GM12878 (cell line): Measurements from ENCODE around the gene BBS9. TPM values are rescaled to one million over a fixed set of nuclear protein-coding genes. Genes with fewer than 3 reads are reported as not detected.

Experiments used
- ATAC-seq: fragments of 200-7000 bp; cut with Tn5 transposase; 3 replicates; pipeline ENCODE4 v1.9.1; 2020; ENCODE audit warnings: mild to moderate bottlenecking, moderate library complexity
- BruUV-seq: library from RNA; stranded (reverse); fragments of 400-500 nt; replicated peaks from 2 replicates; lab custom pipeline; 2021; lab: Mats Ljungman, UMichigan
- CTCF ChIA-PET: fragments of 300-600 bp; sonication (Branson Sonifier 250); formaldehyde crosslinking; extraction: SDS; loops from one replicate; lab custom pipeline; 2021; ENCODE audit warnings: inconsistent platforms; lab: Yijun Ruan, JAX
- POLR2A ChIA-PET: fragments of 350-600 bp; formaldehyde crosslinking; extraction: SDS; loops from one replicate; lab custom pipeline; 2021; ENCODE audit warnings: inconsistent platforms; lab: Charles Lee
- RAD21 ChIA-PET: fragments of 300-600 bp; sonication (Branson Sonifier 250); formaldehyde crosslinking; loops from one replicate; lab custom pipeline; 2023; ENCODE audit warnings: antibody characterized with exemption; ENCODE audit not compliant: unreplicated experiment; lab: Charles Lee
- SMC1A ChIA-PET: fragments of 300-600 bp; sonication (Branson Sonifier 250); formaldehyde crosslinking; loops from one replicate; lab custom pipeline; 2023; ENCODE audit not compliant: unreplicated experiment, uncharacterized antibody; lab: Charles Lee
- DNase-seq: peaks from one replicate; pipeline ENCODE4 v3.0.0-alpha.2; 2011; ENCODE audit warnings: low read depth, low spot score
- FAIRE-seq: peaks from 3 replicates; lab custom pipeline; 2011; peaks lifted over from hg19 to GRCh38; lab: Jason Lieb, UNC
- H2AFZ ChIP-seq: 2 replicates; pipeline ENCODE4 v1.6.0; 2011; ENCODE audit warnings: low read depth, low read length, control low read depth; ENCODE audit not compliant: control insufficient read depth
- H3K27ac ChIP-seq: 2 replicates; pipeline ENCODE4 v1.5.1; 2011; ENCODE audit warnings: control low read depth; ENCODE audit not compliant: control insufficient read depth, insufficient read depth
- H3K27me3 ChIP-seq, 2 experiments: replicated peaks in 1 of 2; 2 replicates each; pipeline versions ENCODE4 v1.6.0 to v1.6.1; 2011; ENCODE audit warnings: low read length in 1 of 2; ENCODE audit not compliant: control insufficient read depth in 2 of 2, insufficient read depth in 2 of 2
- H3K36me3 ChIP-seq, 2 experiments: 2 replicates each; pipeline ENCODE4 v1.5.1; 2011; ENCODE audit warnings: low read length in 1 of 2; ENCODE audit not compliant: control insufficient read depth in 2 of 2, insufficient read depth in 2 of 2
- H3K4me1 ChIP-seq: 2 replicates; pipeline ENCODE4 v1.6.1; 2011; ENCODE audit warnings: mild to moderate bottlenecking, low read length, moderate library complexity, mixed read lengths; ENCODE audit not compliant: control insufficient read depth, insufficient read depth
- H3K4me2 ChIP-seq: 2 replicates; pipeline ENCODE4 v1.6.0; 2011; ENCODE audit warnings: control low read depth; ENCODE audit not compliant: control insufficient read depth, insufficient read depth
- H3K4me3 ChIP-seq: fragments of 200-600 bp; sonication (generic); 2 replicates; pipeline ENCODE4 v1.5.1; 2016
- H3K79me2 ChIP-seq: 2 replicates; pipeline ENCODE4 v1.6.0; 2011; ENCODE audit warnings: low read length; ENCODE audit not compliant: control insufficient read depth, insufficient read depth
- H3K9ac ChIP-seq: 2 replicates; pipeline ENCODE4 v1.8.0; 2011; ENCODE audit warnings: low read length, control low read depth, mixed read lengths; ENCODE audit not compliant: control insufficient read depth, insufficient read depth
- H3K9me3 ChIP-seq: replicated peaks from 3 replicates; pipeline ENCODE4 v1.5.1; 2011; ENCODE audit warnings: mild to moderate bottlenecking, low read length; ENCODE audit not compliant: control insufficient read depth, insufficient read depth
- H4K20me1 ChIP-seq: 2 replicates; pipeline ENCODE4 v1.6.0; 2011; ENCODE audit not compliant: control insufficient read depth, insufficient read depth
- ASH2L ChIP-seq: fragments of 300-600, 200-600 bp; sonication (generic); IDR thresholded peaks from 2 replicates; pipeline ENCODE4 v1.6.1; 2017; ENCODE audit warnings: low read depth, mild to moderate bottlenecking, borderline replicate concordance
- BMI1 ChIP-seq: fragments of 450-650 bp; IDR thresholded peaks from 2 replicates; pipeline ENCODE4 v1.6.1; 2016; ENCODE audit warnings: mild to moderate bottlenecking, moderate library complexity, borderline replicate concordance
- CHD2 ChIP-seq: IDR thresholded peaks from 2 replicates; pipeline ENCODE4 v1.6.1; 2011; ENCODE audit warnings: low read depth, low read length, improper control_type of control experiment, borderline replicate concordance
- CREM ChIP-seq: IDR thresholded peaks from 2 replicates; pipeline ENCODE4 v1.6.1; 2014; ENCODE audit warnings: antibody characterized with exemption, low read depth
- EGR1 ChIP-seq, 2 experiments: IDR thresholded peaks; 1 replicate in 1 of 2; 2 replicates in 1 of 2; pipeline ENCODE4 v1.6.1; 2011 to 2012; ENCODE audit warnings: low read depth in 2 of 2, low read length in 2 of 2, borderline replicate concordance in 1 of 2, mild to moderate bottlenecking in 1 of 2, moderate library complexity in 1 of 2
- FOXK2 ChIP-seq: fragments of 450-650 bp; IDR thresholded peaks from 2 replicates; pipeline ENCODE4 v1.6.1; 2017; ENCODE audit warnings: mild to moderate bottlenecking, moderate library complexity
- GABPA ChIP-seq: IDR thresholded peaks from 2 replicates; pipeline ENCODE4 v1.6.1; 2014; ENCODE audit warnings: antibody characterized with exemption, low read depth, mild to moderate bottlenecking, inconsistent platforms
- JUNB ChIP-seq: IDR thresholded peaks from 2 replicates; pipeline ENCODE4 v1.6.1; 2016; ENCODE audit warnings: antibody characterized with exemption, mild to moderate bottlenecking
- MTA3 ChIP-seq: IDR thresholded peaks from 2 replicates; pipeline ENCODE4 v1.6.1; 2012; ENCODE audit warnings: low read length, inconsistent platforms, borderline replicate concordance
- MYC ChIP-seq: IDR thresholded peaks from 2 replicates; pipeline ENCODE4 v1.6.1; 2011; ENCODE audit warnings: mild to moderate bottlenecking, low read length, moderate library complexity, inconsistent platforms; ENCODE audit not compliant: insufficient read depth, insufficient replicate concordance, insufficient read length, severe bottlenecking
- NRF1 ChIP-seq: conservative IDR thresholded peaks from 2 replicates; pipeline ENCODE4 v1.6.1; 2011; ENCODE audit warnings: mild to moderate bottlenecking, low read depth, low read length, improper control_type of control experiment
- RAD21 ChIP-seq: IDR thresholded peaks from 2 replicates; pipeline ENCODE4 v1.6.1; 2011; ENCODE audit warnings: mild to moderate bottlenecking, low read depth, low read length, moderate library complexity; ENCODE audit not compliant: insufficient read depth
- RAD51 ChIP-seq: fragments of 450-650 bp; IDR thresholded peaks from 2 replicates; pipeline ENCODE4 v1.6.1; 2016; ENCODE audit warnings: moderate library complexity, mild to moderate bottlenecking, inconsistent platforms
- SREBF1 ChIP-seq: IDR thresholded peaks from 2 replicates; pipeline ENCODE4 v1.6.1; 2012; ENCODE audit warnings: mild to moderate bottlenecking, low read length
- SUPT20H ChIP-seq: IDR thresholded peaks from 2 replicates; pipeline ENCODE4 v1.6.1; 2011; ENCODE audit warnings: low read depth, mild to moderate bottlenecking, low read length, moderate library complexity, borderline replicate concordance; ENCODE audit not compliant: control insufficient read depth
- ZNF274 ChIP-seq: IDR thresholded peaks from one replicate; pipeline ENCODE4 v1.8.0; 2011; ENCODE audit not compliant: insufficient read length, insufficient read depth
- ZZZ3 ChIP-seq: IDR thresholded peaks from 2 replicates; pipeline ENCODE4 v1.6.1; 2011; ENCODE audit warnings: low read depth; ENCODE audit not compliant: control insufficient read depth, insufficient read length
- WGBS: methylation state at CpG from one replicate; pipeline ENCODE4 v1.1.6; 2016; ENCODE audit warnings: low lambda C conversion rate; ENCODE audit not compliant: insufficient replicate concordance, insufficient coverage; ENCODE audit errors: missing lambda C conversion rate; 5-methylcytosine and 5-hydroxymethylcytosine counted together
- in situ Hi-C: fragments of 300-500 bp; cut with MboI; formaldehyde crosslinking; loops from 9 replicates; pipeline ENCODE4 v1.14.3; 2018; ENCODE audit warnings: mixed read lengths
- intact Hi-C: fragments of 100-400 bp; cut with micrococcal nuclease; formaldehyde crosslinking; loops from one replicate; pipeline ENCODE4 v1.14.2; 2022; ENCODE audit not compliant: unreplicated experiment
- polyA plus RNA-seq, 11 experiments: library from polyadenylated mRNA; depleted of rRNA in 4 of 11; unstranded in 6 of 11; stranded (reverse) in 5 of 11; fragments of >200 nt; fragmentation: Nextera tagmentation in 4 of 11; fragmentation: Illumina TruSeq in 1 of 11; extraction: Ambion mirVana in 4 of 11; extraction: Trizol in 1 of 11; gene quantifications; 1 replicate in 1 of 11; 2 replicates in 10 of 11; pipeline versions ENCODE4 v1.2.1 to v1.2.3, GENCODE V29; 2011 to 2016; ENCODE audit warnings: inconsistent platforms in 2 of 11, missing spikeins in 2 of 11, low read depth in 1 of 11
- total RNA-seq, 4 experiments: library from RNA; depleted of rRNA in 3 of 4; stranded (reverse); fragments of >200 nt in 3 of 4; fragmentation: Illumina TruSeq in 1 of 4; extraction: Trizol in 1 of 4; gene quantifications; 2 replicates each; pipeline versions ENCODE4 v1.2.1 to v1.2.3, GENCODE V29; 2013 to 2021
- TF ChIP-seq, protein P1 (sequence below): IDR thresholded peaks from 2 replicates; pipeline ENCODE4 v1.6.1; 2011; ENCODE audit warnings: borderline replicate concordance, low read depth, mild to moderate bottlenecking, moderate library complexity, low read length; ENCODE audit not compliant: insufficient read depth, poor library complexity, severe bottlenecking

The BBS9 gene
- total and polyA plus RNA-seq, 10 of the 15 experiments (the other 5 are each of a cell fraction or from before 2014, with no cell fraction given), result 1.2 to 5.6 (median 2.3) TPM

DNA sequence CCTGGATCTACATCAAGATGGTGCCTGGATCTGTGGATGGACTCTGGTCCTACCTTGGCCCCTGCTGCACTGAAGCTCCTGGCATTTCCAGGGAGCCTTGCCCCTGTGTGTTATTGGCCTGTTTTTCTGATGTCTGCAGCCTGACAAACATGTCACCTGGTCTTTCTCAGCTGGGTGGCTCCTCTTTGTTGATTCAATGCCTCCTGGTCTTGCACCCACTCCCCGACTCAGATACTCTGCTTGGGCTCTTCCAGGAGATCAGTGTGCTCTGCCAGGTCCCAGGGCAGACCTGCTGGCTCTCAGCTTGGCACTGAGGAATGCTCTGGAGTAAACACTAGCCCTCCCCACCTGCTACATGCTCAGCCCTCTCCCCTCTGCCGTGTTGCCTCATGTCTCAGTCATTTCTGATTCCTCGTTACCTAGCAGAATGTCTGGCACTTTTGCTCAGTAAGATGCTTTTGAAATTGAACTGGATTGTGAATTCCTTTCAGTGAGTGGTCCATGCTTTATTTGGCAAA lies 522.7 kb downstream of the BBS9 start (continued):
- TF ChIP-seq ASH2L (no peak), RAD21 (no peak), SUPT20H (no peak), GABPA (no peak), RAD51 (no peak), FOXK2 (no peak)

DNA sequence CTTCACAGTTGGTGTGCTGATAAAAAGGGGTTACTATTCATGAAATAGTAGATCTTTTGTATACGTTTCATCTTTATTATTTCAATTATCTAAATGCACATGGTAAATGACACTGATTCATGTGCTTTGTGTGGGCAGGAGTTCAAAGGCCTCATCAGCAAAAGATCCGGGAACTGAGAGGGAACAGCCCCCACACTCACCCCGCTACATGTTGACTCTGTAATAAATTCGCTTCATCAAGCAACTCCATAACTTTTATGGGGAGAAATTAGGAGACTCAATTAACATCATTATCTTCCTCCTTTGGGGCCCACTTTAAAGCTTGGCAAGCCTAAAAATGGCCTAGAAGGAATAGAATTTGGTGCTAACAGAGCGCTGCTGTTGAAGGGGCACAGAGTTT lies 525.3 kb downstream of the BBS9 start:
- POLR2A ChIA-PET, result no interaction called here
- Histone ChIP-seq H3K9me3 (no peaks in the 10 kb centered on the region), H3K79me2 (no peaks in the 10 kb centered on the region), H3K36me3 (no peaks in the 10 kb centered on the region), H4K20me1 (no peaks in the 10 kb centered on the region), H3K9ac (no peak overlapping the region)
- WGBS, result 55% methylated on average over 5 of the region's 5 CpGs
- TF ChIP-seq MYC, result no peak
- no peak for TF ChIP-seq CHD2
- TF ChIP-seq, protein P1, sequence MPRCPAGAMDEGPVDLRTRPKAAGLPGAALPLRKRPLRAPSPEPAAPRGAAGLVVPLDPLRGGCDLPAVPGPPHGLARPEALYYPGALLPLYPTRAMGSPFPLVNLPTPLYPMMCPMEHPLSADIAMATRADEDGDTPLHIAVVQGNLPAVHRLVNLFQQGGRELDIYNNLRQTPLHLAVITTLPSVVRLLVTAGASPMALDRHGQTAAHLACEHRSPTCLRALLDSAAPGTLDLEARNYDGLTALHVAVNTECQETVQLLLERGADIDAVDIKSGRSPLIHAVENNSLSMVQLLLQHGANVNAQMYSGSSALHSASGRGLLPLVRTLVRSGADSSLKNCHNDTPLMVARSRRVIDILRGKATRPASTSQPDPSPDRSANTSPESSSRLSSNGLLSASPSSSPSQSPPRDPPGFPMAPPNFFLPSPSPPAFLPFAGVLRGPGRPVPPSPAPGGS, result no peak
- TF ChIP-seq JUNB, result no peak
- no peak for TF ChIP-seq ZNF274
- no peak for TF ChIP-seq CREM
- no peak for TF ChIP-seq SUPT20H
- TF ChIP-seq BMI1, result no peak
- TF ChIP-seq MTA3, result no peak
- TF ChIP-seq ZZZ3, result no peak
- TF ChIP-seq RAD21, result no peak
- TF ChIP-seq NRF1, result no peak
- no peak for TF ChIP-seq EGR1 (IDR thresholded peaks at IDR 0.05; ENCODE audit: borderline replicate concordance in 1 of 2, low read depth in 2 of 2, low read length in 2 of 2)
- TF ChIP-seq SREBF1, result no peak
- TF ChIP-seq, all 136 proteins: peak for 0
- ChIA-PET CTCF (no interaction called here), RAD21 (no interaction called here), SMC1A (interaction anchor here (1.2 kb wide), 1 partner anchor 18 kb away, joined by 3 read pairs; no protein-coding TSS in a partner anchor)
- in situ Hi-C loops, result no loop called here
- Histone ChIP-seq H3K4me2 (no peak overlapping the region), H2AFZ (no peak overlapping the region), H3K4me3 (no peak overlapping the region), H3K27ac (no peak overlapping the region), H3K27me3 (no peaks in the 10 kb centered on the region), H3K4me1 (no peaks in the 10 kb centered on the region)
- ATAC-seq (no peak), DNase-seq (no peak), FAIRE-seq (no peak)
- intact Hi-C loops, result no loop called here
- no TSS peak for BruUV-seq
